Thoracic aorta (tissue), 2 donors: ENCODE measurements around the gene IGFBPL1. TPM values are rescaled to one million over a fixed set of nuclear protein-coding genes. Genes with fewer than 3 reads are reported as not detected.

Experiments
- ATAC-seq: fragments of 150-250 bp; one replicate; pipeline ENCODE4 v1.8.0; 2017; ENCODE audit warnings: low read depth; ENCODE audit not compliant: insufficient number of reproducible peaks, low FRiP score
- DNase-seq: peaks from one replicate; pipeline ENCODE4 v3.0.0-alpha.2; 2020; ENCODE audit warnings: low spot score
- H3K27ac ChIP-seq, 2 donors: fragments of 200-600 bp; sonication (generic); 1 replicate in 1 of 2; 2 replicates in 1 of 2; pipeline ENCODE4 v1.5.1; 2016; ENCODE audit warnings: mild to moderate bottlenecking in 2 of 2, moderate library complexity in 2 of 2
- H3K27me3 ChIP-seq: fragments of 200-600 bp; sonication (generic); replicated peaks from 2 replicates; pipeline ENCODE4 v1.6.0; 2016; ENCODE audit warnings: mild to moderate bottlenecking; ENCODE audit not compliant: insufficient read depth
- H3K36me3 ChIP-seq: fragments of 200-600 bp; sonication (generic); one replicate; pipeline ENCODE4 v1.5.1; 2016
- H3K4me1 ChIP-seq, 2 donors: fragments of 200-600 bp; sonication (generic); 1 replicate in 1 of 2; 2 replicates in 1 of 2; pipeline versions ENCODE4 v1.5.1 to v1.6.0; 2016; ENCODE audit warnings: low read depth in 2 of 2, mild to moderate bottlenecking in 1 of 2; ENCODE audit not compliant: control insufficient read depth in 1 of 2
- H3K4me3 ChIP-seq: fragments of 200-600 bp; sonication (generic); 2 replicates; pipeline ENCODE4 v1.5.1; 2016; ENCODE audit warnings: mild to moderate bottlenecking
- H3K9me3 ChIP-seq: fragments of 200-600 bp; sonication (generic); 2 replicates; pipeline ENCODE4 v1.5.1; 2016
- CTCF ChIP-seq: fragments of 200-600 bp; sonication (generic); IDR thresholded peaks from one replicate; pipeline ENCODE4 v1.5.1; 2019; ENCODE audit warnings: antibody characterized with exemption
- total RNA-seq, 2 donors: library from RNA; depleted of rRNA; stranded (reverse); fragments of >200 nt; gene quantifications; one replicate each; pipeline versions ENCODE4 v1.1.0 to v1.2.3, GENCODE V29; 2016

IGFBPL1 gene
- total RNA-seq, 2 donors from 2014 or later = 16.6 to 34.0 TPM

GRCh38 chr9:38361473-38361850 is 62.8 kb downstream of the IGFBPL1 start:
- no peak overlapping the region for H3K4me3 ChIP-seq
- no peaks in the 10 kb centered on the region for H3K27me3 ChIP-seq
- no peaks in the 10 kb centered on the region for H3K9me3 ChIP-seq
- no peaks in the 10 kb centered on the region for H3K36me3 ChIP-seq
- peaks cover 0 to 7% of the 10 kb centered on the region in 2 donors for H3K4me1 ChIP-seq
- DNase-seq (no peak), ATAC-seq (no peak)
- H3K27ac ChIP-seq = no peak overlapping the region
- TF ChIP-seq CTCF = no peak

GRCh38 chr9:38360839-38361472 is 63.3 kb downstream of the IGFBPL1 start:
- Histone ChIP-seq H3K27me3 (no peaks in the 10 kb centered on the region), H3K4me1 (peaks cover 0 to 7% of the 10 kb centered on the region in 2 donors), H3K9me3 (no peaks in the 10 kb centered on the region), H3K4me3 (no peak overlapping the region), H3K27ac (no peak overlapping the region), H3K36me3 (no peaks in the 10 kb centered on the region)
- TF ChIP-seq CTCF = no peak
- DNase-seq = no peak
- no peak for ATAC-seq

- no peak for ATAC-seq
- H3K4me3 ChIP-seq = no peak overlapping the region
- DNase-seq = no peak
- TF ChIP-seq CTCF = no peak
- no peak overlapping the region for H3K27ac ChIP-seq
- H3K4me1 ChIP-seq = peaks cover 0 to 7% of the 10 kb centered on the region in 2 donors
- H3K9me3 ChIP-seq = no peaks in the 10 kb centered on the region
- H3K27me3 ChIP-seq = no peaks in the 10 kb centered on the region
- no peaks in the 10 kb centered on the region for H3K36me3 ChIP-seq
These were observed 64.4 kb downstream of the IGFBPL1 start for GRCh38 chr9:38359689-38360385.

- no peaks in the 10 kb centered on the region for H3K36me3 ChIP-seq
- TF ChIP-seq CTCF = no peak
- no peak overlapping the region for H3K27ac ChIP-seq
- no peaks in the 10 kb centered on the region for H3K9me3 ChIP-seq
- no peaks in the 10 kb centered on the region for H3K27me3 ChIP-seq
- DNase-seq (no peak), ATAC-seq (no peak)
- H3K4me3 ChIP-seq = no peak overlapping the region
- peaks cover 0 to 7% of the 10 kb centered on the region in 2 donors for H3K4me1 ChIP-seq
These were observed 65.0 kb downstream of the IGFBPL1 start for GRCh38 chr9:38359297-38359653.

- peaks cover 0 to 6% of the 10 kb centered on the region in 2 donors for H3K4me1 ChIP-seq
- DNase-seq = no peak
- no peak overlapping the region for H3K27ac ChIP-seq
- no peak for ATAC-seq
- H3K36me3 ChIP-seq = no peaks in the 10 kb centered on the region
- no peaks in the 10 kb centered on the region for H3K9me3 ChIP-seq
- H3K27me3 ChIP-seq = no peaks in the 10 kb centered on the region
- no peak for TF ChIP-seq CTCF
- H3K4me3 ChIP-seq = no peak overlapping the region
These were observed 65.6 kb downstream of the IGFBPL1 start for GRCh38 chr9:38358390-38359296.
